Tibial nerve (tissue), 4 donors: ENCODE data around the gene DGCR6L. TPM values are rescaled to one million over a fixed set of nuclear protein-coding genes. Genes with fewer than 3 reads are reported as not detected.
"Not testable (repeated sequence)": the region's sequence is repeated elsewhere in the genome, so short reads cannot be mapped to it uniquely, and the experiment has no call there.

Experiments
- DNase-seq, 2 donors: peaks; one replicate each; pipeline ENCODE4 v3.0.0-alpha.2; 2019; ENCODE audit warnings: low spot score in 2 of 2
- H3K27ac ChIP-seq, 4 donors: fragments of 200-600 bp; sonication (generic) in 3 of 4; one replicate each; pipeline ENCODE4 v1.5.1; 2017 to 2019; ENCODE audit warnings: mild to moderate bottlenecking in 1 of 4
- H3K27me3 ChIP-seq, 2 donors: fragments of 200-600 bp; sonication (generic) in 1 of 2; one replicate each; pipeline versions ENCODE4 v1.5.1 to v1.6.0; 2017 to 2019
- H3K36me3 ChIP-seq, 3 donors: fragments of 200-600 bp; sonication (generic); one replicate each; pipeline ENCODE4 v1.5.1; 2018 to 2019
- H3K4me1 ChIP-seq, 4 donors: fragments of 200-600 bp; sonication (generic) in 3 of 4; one replicate each; pipeline ENCODE4 v1.5.1; 2017 to 2019
- H3K4me3 ChIP-seq, 4 donors: fragments of 200-600 bp; sonication (generic) in 3 of 4; one replicate each; pipeline ENCODE4 v1.5.1; 2017 to 2019; ENCODE audit warnings: mild to moderate bottlenecking in 1 of 4, moderate library complexity in 1 of 4
- H3K9me3 ChIP-seq, 4 donors: fragments of 200-600 bp; sonication (generic) in 3 of 4; one replicate each; pipeline ENCODE4 v1.5.1; 2017 to 2019
- EP300 ChIP-seq, 2 donors: sonication (generic); formaldehyde crosslinking; IDR thresholded peaks; one replicate each; pipeline ENCODE4 v1.6.1; 2017; ENCODE audit warnings: antibody characterized with exemption in 2 of 2, mild to moderate bottlenecking in 1 of 2
- POLR2A ChIP-seq, 2 donors: fragments of 450-650 bp; IDR thresholded peaks; one replicate each; pipeline ENCODE4 v1.6.1; 2017; ENCODE audit warnings: antibody characterized with exemption in 2 of 2, mild to moderate bottlenecking in 2 of 2, moderate library complexity in 2 of 2
- WGBS, 2 donors: methylation state at CpG; one replicate each; pipeline ENCODE4 v1.1.5; 2018; 5-methylcytosine and 5-hydroxymethylcytosine counted together
- total RNA-seq, 4 donors: library from RNA; depleted of rRNA; stranded (reverse); fragments of >200 nt; gene quantifications; one replicate each; pipeline ENCODE4 v1.1.0, GENCODE V29; 2016
- TF ChIP-seq, protein P1 (sequence below), 5 experiments: fragments of 200-600 bp in 3 of 5; fragments of 450-650 bp in 2 of 5; sonication (generic) in 3 of 5; IDR thresholded peaks; one replicate each; pipeline ENCODE4 v1.5.1; 2016 to 2019; ENCODE audit warnings: antibody characterized with exemption in 5 of 5, mild to moderate bottlenecking in 3 of 5, moderate library complexity in 2 of 5

The DGCR6L gene
- total RNA-seq, 4 donors from 2014 or later = 57.6 to 87.9 (median 66.8) TPM

DNA sequence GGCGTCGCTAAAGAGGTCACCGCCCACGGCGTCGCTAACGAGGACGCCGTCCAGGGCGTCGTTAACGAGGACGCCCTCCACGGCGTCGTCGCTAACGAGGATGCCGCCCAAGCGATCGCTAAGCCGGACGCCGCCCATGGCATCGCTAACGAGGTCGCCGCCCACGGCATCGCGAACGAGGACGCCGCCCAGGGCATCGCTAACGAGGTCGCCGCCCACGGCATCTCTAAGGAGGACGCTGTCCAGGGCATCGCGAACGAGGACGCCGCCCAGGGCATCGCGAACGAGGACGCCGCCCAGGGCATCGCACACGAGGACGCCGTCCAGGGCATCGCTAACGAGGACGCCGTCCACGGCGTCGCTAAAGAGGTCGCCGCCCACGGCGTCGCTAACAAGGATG, 37.0 kb upstream of the DGCR6L start:
- not testable (repeated sequence) for H3K27me3 ChIP-seq, H3K27ac ChIP-seq, DNase-seq, H3K4me3 ChIP-seq, H3K36me3 ChIP-seq, H3K4me1 ChIP-seq, H3K9me3 ChIP-seq
- WGBS, 2 donors = 93 to 95% methylated on average over 50 to 66 of the region's 66 CpGs

DNA sequence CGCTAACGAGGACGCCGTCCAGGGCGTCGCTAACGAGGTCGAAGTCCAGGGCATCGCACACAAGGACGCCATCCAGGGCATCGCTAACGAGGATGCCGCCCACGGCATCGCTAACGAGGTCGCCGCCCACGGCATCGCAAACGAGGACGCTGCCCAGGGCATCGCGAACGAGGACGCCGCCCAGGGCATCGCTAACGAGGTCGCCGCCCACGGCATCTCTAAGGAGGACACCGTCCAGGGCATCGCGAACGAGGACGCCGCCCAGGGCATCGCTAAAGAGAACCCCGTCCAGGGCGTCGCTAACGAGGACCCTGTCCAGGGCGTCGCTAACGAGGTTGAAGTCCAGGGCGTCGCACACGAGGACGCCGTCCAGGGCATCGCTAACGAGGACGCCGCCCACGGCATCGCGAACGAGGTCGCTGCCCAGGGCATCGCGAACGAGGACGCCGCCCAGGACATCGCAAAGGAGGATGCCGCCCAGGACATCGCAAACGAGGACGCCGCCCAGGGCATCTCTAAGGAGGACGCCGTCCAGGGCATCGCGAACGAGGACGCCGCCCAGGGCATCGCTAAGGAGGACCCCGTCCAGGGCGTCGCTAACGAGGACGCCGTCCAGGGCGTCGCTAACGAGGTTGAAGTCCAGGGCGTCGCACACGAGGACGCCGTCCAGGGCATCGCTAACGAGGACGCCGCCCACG, 36.2 kb upstream of the DGCR6L start:
- DNase-seq, H3K4me3 ChIP-seq, H3K9me3 ChIP-seq, H3K27ac ChIP-seq, H3K36me3 ChIP-seq, H3K4me1 ChIP-seq, H3K27me3 ChIP-seq: not testable (repeated sequence)
- 90 to 95% methylated on average over 96 to 98 of the region's 98 CpGs for WGBS, 2 donors

DNA sequence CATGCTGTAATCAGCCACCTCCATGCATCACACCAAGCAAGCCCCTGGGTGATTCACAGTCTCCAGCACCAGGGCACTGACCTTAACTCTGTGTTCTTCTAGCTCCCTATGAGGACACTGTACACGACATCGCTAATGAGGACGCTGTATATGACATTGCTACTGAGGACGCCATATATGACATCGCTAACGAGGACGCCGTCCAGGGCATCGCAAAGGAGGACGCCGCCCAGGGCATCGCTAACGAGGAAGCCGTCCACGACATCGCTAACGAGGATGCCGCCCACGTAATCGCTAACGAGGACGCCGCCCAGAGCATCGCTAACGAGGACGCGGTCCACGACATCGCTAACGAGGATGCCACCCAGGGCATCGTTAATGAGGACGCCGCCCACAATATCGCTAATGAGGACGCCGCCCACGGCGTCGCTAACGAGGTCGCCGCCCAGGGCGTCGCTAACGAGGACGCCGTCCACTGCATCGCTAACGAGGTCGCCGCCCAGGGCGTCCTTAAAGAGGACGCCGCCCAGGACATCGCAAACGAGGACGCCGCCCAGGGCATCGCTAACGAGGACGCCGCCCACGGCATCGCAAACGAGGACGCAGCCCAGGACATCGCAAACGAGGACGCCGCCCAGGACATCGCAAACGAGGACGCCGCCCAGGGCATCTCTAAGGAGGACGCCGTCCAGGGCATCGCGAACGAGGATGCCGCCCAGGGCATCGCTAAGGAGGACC, 34.5 kb upstream of the DGCR6L start:
- TF ChIP-seq, protein P1, sequence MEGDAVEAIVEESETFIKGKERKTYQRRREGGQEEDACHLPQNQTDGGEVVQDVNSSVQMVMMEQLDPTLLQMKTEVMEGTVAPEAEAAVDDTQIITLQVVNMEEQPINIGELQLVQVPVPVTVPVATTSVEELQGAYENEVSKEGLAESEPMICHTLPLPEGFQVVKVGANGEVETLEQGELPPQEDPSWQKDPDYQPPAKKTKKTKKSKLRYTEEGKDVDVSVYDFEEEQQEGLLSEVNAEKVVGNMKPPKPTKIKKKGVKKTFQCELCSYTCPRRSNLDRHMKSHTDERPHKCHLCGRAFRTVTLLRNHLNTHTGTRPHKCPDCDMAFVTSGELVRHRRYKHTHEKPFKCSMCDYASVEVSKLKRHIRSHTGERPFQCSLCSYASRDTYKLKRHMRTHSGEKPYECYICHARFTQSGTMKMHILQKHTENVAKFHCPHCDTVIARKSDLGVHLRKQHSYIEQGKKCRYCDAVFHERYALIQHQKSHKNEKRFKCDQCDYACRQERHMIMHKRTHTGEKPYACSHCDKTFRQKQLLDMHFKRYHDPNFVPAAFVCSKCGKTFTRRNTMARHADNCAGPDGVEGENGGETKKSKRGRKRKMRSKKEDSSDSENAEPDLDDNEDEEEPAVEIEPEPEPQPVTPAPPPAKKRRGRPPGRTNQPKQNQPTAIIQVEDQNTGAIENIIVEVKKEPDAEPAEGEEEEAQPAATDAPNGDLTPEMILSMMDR (IDR thresholded peaks at IDR 0.05) = no peak
- TF ChIP-seq POLR2A (IDR thresholded peaks at IDR 0.05) = no peak
- TF ChIP-seq EP300 (IDR thresholded peaks at IDR 0.05) = no peak
- WGBS, 2 donors = 93% methylated on average over 80 to 81 of the region's 81 CpGs
- H3K4me3 ChIP-seq = no peak overlapping the region
- H3K9me3 ChIP-seq = no peaks in the 10 kb centered on the region
- no peak overlapping the region for H3K27ac ChIP-seq
- no peaks in the 10 kb centered on the region for H3K4me1 ChIP-seq
- H3K36me3 ChIP-seq = no peaks in the 10 kb centered on the region
- no peak for DNase-seq
- no peaks in the 10 kb centered on the region for H3K27me3 ChIP-seq

DNA sequence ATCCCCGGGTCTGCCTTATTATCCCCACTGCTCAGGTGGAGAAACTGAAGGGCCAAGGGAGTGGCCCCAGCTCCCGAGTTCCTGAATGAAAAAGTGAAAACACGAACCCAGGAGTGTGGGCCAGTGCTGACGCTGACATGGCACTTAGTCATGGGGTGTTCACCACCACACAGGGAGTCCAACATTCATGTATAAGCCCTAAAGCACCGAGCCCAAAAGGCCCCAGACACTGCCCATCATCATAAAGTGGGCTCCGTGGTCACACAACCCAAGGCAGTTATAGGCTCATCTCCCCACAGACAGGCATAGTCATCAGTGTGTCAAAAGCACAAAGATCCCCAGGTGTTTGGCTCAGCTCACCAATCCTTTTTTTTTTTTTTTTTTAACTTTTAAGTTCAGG, 32.7 kb upstream of the DGCR6L start:
- H3K4me3 ChIP-seq, H3K36me3 ChIP-seq, H3K4me1 ChIP-seq, DNase-seq, H3K27ac ChIP-seq, H3K27me3 ChIP-seq, H3K9me3 ChIP-seq: not testable (repeated sequence)
- 86 to 90% methylated on average over 2 to 6 of the region's 6 CpGs for WGBS, 2 donors

DNA sequence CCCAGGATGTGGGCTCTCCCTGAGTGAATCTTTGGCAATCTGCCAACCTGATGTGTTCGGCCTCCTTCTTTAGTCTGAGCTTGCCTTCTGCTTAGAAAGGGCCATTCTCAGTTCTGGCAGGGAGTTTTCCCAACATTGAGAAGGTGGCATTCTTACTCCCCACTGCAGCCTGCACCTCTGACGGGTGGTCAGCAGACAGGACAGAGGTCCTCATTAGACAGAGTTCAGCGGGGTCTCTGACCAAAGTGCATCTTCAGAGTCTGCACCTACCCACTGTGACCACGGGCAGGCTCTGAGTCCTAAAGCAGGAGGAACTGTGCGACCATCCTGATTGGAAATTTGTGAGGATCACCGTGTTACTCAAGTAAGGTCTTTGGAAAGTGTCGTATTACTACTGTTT, 26.7 kb upstream of the DGCR6L start:
- H3K4me3 ChIP-seq, H3K27me3 ChIP-seq, H3K9me3 ChIP-seq, H3K27ac ChIP-seq, H3K4me1 ChIP-seq, H3K36me3 ChIP-seq, DNase-seq: not testable (repeated sequence)
- WGBS, 2 donors = 67% methylated on average over 3 of the region's 7 CpGs; no CpG with 5 or more reads in 1 of the 2 donors

DNA sequence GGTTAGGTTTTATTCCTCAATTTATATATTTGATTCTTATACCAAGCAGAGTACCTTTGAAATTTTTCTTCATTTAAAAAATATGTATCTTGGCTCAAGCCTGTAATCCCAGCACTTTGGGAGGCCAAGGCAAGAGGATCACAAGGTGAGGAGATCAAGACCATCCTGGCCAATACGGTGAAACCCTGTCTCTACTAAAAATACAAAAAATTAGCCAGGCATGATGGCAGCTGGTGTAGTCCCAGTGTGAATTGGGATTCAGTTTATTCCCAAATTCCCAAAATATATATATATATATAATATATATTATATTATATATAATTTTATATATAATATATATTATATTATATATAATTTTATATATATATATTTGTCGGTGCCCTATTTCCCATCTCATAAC, 18.4 kb upstream of the DGCR6L start:
- not testable (repeated sequence) for H3K4me1 ChIP-seq
- 80 to 85% methylated on average over 2 of the region's 2 CpGs for WGBS, 2 donors

DNA sequence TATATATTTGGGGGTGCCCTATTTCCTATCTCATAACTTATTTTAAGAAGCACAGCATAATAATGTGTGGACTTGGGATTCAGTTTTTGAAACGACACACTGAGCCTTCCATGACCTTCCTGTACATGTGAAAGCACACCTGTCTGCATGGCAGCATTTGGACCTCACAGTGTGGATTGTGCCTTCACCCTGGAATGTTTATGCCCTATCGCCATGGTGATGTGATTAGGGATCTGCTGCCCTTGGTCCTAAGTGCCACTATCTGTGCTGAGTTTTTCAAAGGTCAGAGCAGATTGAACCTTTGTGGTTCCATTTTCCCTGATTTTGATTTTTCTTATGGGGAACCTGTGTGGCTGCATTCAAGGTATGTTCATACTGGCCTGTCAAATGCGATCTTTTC, 17.9 kb upstream of the DGCR6L start:
- 76 to 86% methylated on average over 3 of the region's 3 CpGs for WGBS, 2 donors

More for the DNA sequence above, 18.4 kb upstream of the DGCR6L start:
- not testable (repeated sequence) for H3K9me3 ChIP-seq, H3K4me3 ChIP-seq, H3K36me3 ChIP-seq, H3K27ac ChIP-seq, H3K27me3 ChIP-seq, DNase-seq

DNA sequence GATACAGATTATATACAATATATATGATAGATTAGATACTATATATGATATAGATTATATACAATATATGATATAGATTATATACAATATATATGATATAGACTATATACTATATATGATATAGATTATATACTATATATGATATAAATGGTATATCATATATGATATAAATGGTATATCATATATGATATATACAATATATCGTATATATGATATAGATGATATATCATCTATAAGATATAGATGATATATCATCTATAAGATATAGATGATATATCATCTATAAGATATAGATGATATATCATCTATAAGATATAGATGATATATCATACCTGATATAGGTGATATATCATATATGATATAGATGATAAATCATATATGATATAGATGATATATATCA, 16.7 kb upstream of the DGCR6L start:
- not testable (repeated sequence) for H3K27ac ChIP-seq, H3K9me3 ChIP-seq, H3K4me3 ChIP-seq, H3K27me3 ChIP-seq, DNase-seq, H3K36me3 ChIP-seq, H3K4me1 ChIP-seq
- no CpG with 5 or more reads among the region's 1 CpG for WGBS, 2 donors

More for the DNA sequence above, 17.9 kb upstream of the DGCR6L start:
- H3K36me3 ChIP-seq, H3K27me3 ChIP-seq, H3K4me1 ChIP-seq, H3K9me3 ChIP-seq, DNase-seq, H3K27ac ChIP-seq, H3K4me3 ChIP-seq: not testable (repeated sequence)

DNA sequence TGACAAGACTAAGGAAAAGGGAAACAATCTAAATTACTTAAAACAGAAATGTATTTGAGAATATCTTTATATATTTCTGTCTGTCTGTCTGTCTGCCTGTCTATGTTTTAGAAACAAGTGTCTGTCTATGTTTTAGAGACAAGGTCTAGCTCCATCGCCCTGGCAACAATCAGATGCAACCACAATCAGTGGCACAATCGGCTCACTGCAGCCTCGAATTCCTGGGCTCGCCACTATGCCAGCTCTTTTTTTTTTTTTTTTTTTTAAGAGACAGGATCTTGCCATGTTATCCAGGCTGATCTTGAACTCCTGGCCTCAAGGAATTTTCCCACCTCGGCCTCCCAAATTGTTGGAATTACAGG, 8.7 kb upstream of the DGCR6L start:
- H3K9me3 ChIP-seq, DNase-seq, H3K27me3 ChIP-seq, H3K27ac ChIP-seq, H3K4me1 ChIP-seq, H3K4me3 ChIP-seq, H3K36me3 ChIP-seq: not testable (repeated sequence)
- WGBS, 2 donors = 63 to 74% methylated on average over 5 of the region's 5 CpGs

DNA sequence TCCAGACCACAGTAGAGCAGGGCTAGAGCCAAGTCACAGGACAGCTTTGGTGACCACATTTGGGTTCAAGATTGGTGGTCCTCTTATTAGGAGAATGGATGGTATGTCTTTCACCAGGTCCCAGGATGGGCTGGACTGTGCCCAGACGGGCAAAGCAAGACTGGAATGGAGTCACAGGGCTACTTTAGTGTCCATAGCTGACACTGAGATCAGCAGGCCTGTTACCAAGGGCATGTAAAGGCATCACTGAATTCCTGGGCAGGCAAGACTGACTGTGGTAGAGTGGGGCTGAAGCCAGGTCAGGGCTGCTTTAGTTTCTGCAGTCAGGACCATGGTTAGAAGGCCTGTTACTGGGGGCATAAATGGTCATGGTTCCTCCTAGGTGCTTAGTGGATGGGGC, 6.1 kb upstream of the DGCR6L start:
- not testable (repeated sequence) for H3K36me3 ChIP-seq, H3K9me3 ChIP-seq, H3K4me1 ChIP-seq, DNase-seq, H3K4me3 ChIP-seq, H3K27ac ChIP-seq, H3K27me3 ChIP-seq
- WGBS, 2 donors = 100% methylated on average over 1 of the region's 1 CpG; no CpG with 5 or more reads in 1 of the 2 donors
